Measurements from ENCODE around the gene C6orf89. TPM values are rescaled to one million over a fixed set of nuclear protein-coding genes. Genes with fewer than 3 reads are reported as not detected.

The C6orf89 gene
- total and polyA plus RNA-seq, 4 donors = 42.6 to 69.5 (median 50.4) TPM

GRCh38 chr6:36904114-36904513, 18.4 kb downstream of the C6orf89 start:
- H3K4me3 ChIP-seq (ENCODE audit: low read depth, low read length) = no peak overlapping the region
- no peaks in the 10 kb centered on the region for H3K27me3 ChIP-seq (ENCODE audit: control insufficient read depth, insufficient read depth, low read length)
- DNase-seq (ENCODE audit: low read depth in 4 of 6, low spot score in 6 of 6) = no peak
- H3K27ac ChIP-seq (ENCODE audit: low read depth, low read length) = no peak overlapping the region
- no peaks in the 10 kb centered on the region for H3K9me3 ChIP-seq (ENCODE audit: control insufficient read depth, insufficient read depth, low read length)
- peaks cover 14% of the 10 kb centered on the region for H3K4me1 ChIP-seq (ENCODE audit: control insufficient read depth, insufficient read depth, low read length)
- whole genome bisulfite sequencing (ENCODE audit: insufficient coverage) = 90% methylated on average over 1 of the region's 4 CpGs
- peaks cover 23% of the 10 kb centered on the region for H3K36me3 ChIP-seq (ENCODE audit: control insufficient read depth, insufficient read depth, low read length)

GRCh38 chr6:36904851-36905393, 19.2 kb downstream of the C6orf89 start:
- Histone ChIP-seq H3K27me3 (ENCODE audit: control insufficient read depth, insufficient read depth, low read length) (no peaks in the 10 kb centered on the region), H3K27ac (ENCODE audit: low read depth, low read length) (no peak overlapping the region), H3K9me3 (ENCODE audit: control insufficient read depth, insufficient read depth, low read length) (no peaks in the 10 kb centered on the region), H3K36me3 (ENCODE audit: control insufficient read depth, insufficient read depth, low read length) (peaks cover 20% of the 10 kb centered on the region), H3K4me1 (ENCODE audit: control insufficient read depth, insufficient read depth, low read length) (peaks cover 14% of the 10 kb centered on the region), H3K4me3 (ENCODE audit: low read depth, low read length) (no peak overlapping the region)
- DNase-seq (ENCODE audit: low read depth in 4 of 6, low spot score in 6 of 6) = no peak
- WGBS (ENCODE audit: insufficient coverage) = 96% methylated on average over 3 of the region's 5 CpGs

- Histone ChIP-seq H3K4me3 (ENCODE audit: low read depth, low read length) (no peak overlapping the region), H3K36me3 (ENCODE audit: control insufficient read depth, insufficient read depth, low read length) (peaks cover 18% of the 10 kb centered on the region), H3K27me3 (ENCODE audit: control insufficient read depth, insufficient read depth, low read length) (no peaks in the 10 kb centered on the region), H3K27ac (ENCODE audit: low read depth, low read length) (peak overlapping the region; percentile 78), H3K9me3 (ENCODE audit: control insufficient read depth, insufficient read depth, low read length) (no peaks in the 10 kb centered on the region), H3K4me1 (ENCODE audit: control insufficient read depth, insufficient read depth, low read length) (peaks cover 14% of the 10 kb centered on the region)
- WGBS (ENCODE audit: insufficient coverage) = 67% methylated on average over 1 of the region's 2 CpGs
- DNase-seq (ENCODE audit: low read depth in 4 of 6, low spot score in 6 of 6) = peak in 4 of 6 donors; percentile 54 to 90 (median 77)
Measured at GRCh38 chr6:36906539-36907325, 21.0 kb downstream of the C6orf89 start.

GRCh38 chr6:36907781-36908180, 22.0 kb downstream of the C6orf89 start:
- peak in 5 of 6 donors; percentile 52 to 91 (median 58) for DNase-seq (ENCODE audit: low read depth in 4 of 6, low spot score in 6 of 6)
- peaks cover 20% of the 10 kb centered on the region for H3K36me3 ChIP-seq (ENCODE audit: control insufficient read depth, insufficient read depth, low read length)
- H3K27me3 ChIP-seq (ENCODE audit: control insufficient read depth, insufficient read depth, low read length) = no peaks in the 10 kb centered on the region
- peak overlapping the region; percentile 78 for H3K27ac ChIP-seq (ENCODE audit: low read depth, low read length)
- H3K4me3 ChIP-seq (ENCODE audit: low read depth, low read length) = no peak overlapping the region
- peaks cover 14% of the 10 kb centered on the region for H3K4me1 ChIP-seq (ENCODE audit: control insufficient read depth, insufficient read depth, low read length)
- WGBS (ENCODE audit: insufficient coverage) = 25% methylated on average over 3 of the region's 5 CpGs
- no peaks in the 10 kb centered on the region for H3K9me3 ChIP-seq (ENCODE audit: control insufficient read depth, insufficient read depth, low read length)

GRCh38 chr6:36908747-36909146, 23.0 kb downstream of the C6orf89 start:
- peaks cover 18% of the 10 kb centered on the region for H3K36me3 ChIP-seq (ENCODE audit: control insufficient read depth, insufficient read depth, low read length)
- no peak overlapping the region for H3K4me3 ChIP-seq (ENCODE audit: low read depth, low read length)
- no peaks in the 10 kb centered on the region for H3K27me3 ChIP-seq (ENCODE audit: control insufficient read depth, insufficient read depth, low read length)
- peaks cover 14% of the 10 kb centered on the region for H3K4me1 ChIP-seq (ENCODE audit: control insufficient read depth, insufficient read depth, low read length)
- 70% methylated on average over 2 of the region's 2 CpGs for WGBS (ENCODE audit: insufficient coverage)
- DNase-seq (ENCODE audit: low read depth in 4 of 6, low spot score in 6 of 6) = no peak
- no peaks in the 10 kb centered on the region for H3K9me3 ChIP-seq (ENCODE audit: control insufficient read depth, insufficient read depth, low read length)
- H3K27ac ChIP-seq (ENCODE audit: low read depth, low read length) = no peak overlapping the region

- no peaks in the 10 kb centered on the region for H3K9me3 ChIP-seq (ENCODE audit: control insufficient read depth, insufficient read depth, low read length)
- peaks cover 6% of the 10 kb centered on the region for H3K4me1 ChIP-seq (ENCODE audit: control insufficient read depth, insufficient read depth, low read length)
- H3K27ac ChIP-seq (ENCODE audit: low read depth, low read length) = no peak overlapping the region
- no peaks in the 10 kb centered on the region for H3K27me3 ChIP-seq (ENCODE audit: control insufficient read depth, insufficient read depth, low read length)
- WGBS (ENCODE audit: insufficient coverage) = 81% methylated on average over 2 of the region's 4 CpGs
- no peak overlapping the region for H3K4me3 ChIP-seq (ENCODE audit: low read depth, low read length)
- peaks cover 37% of the 10 kb centered on the region for H3K36me3 ChIP-seq (ENCODE audit: control insufficient read depth, insufficient read depth, low read length)
- no peak for DNase-seq (ENCODE audit: low read depth in 4 of 6, low spot score in 6 of 6)
Measured at GRCh38 chr6:36912030-36912454, 26.3 kb downstream of the C6orf89 start.

GRCh38 chr6:36912586-36912985, 26.8 kb downstream of the C6orf89 start:
- no peaks in the 10 kb centered on the region for H3K27me3 ChIP-seq (ENCODE audit: control insufficient read depth, insufficient read depth, low read length)
- WGBS (ENCODE audit: insufficient coverage) = 67% methylated on average over 3 of the region's 8 CpGs
- peak overlapping the region; percentile 0 for H3K27ac ChIP-seq (ENCODE audit: low read depth, low read length)
- H3K36me3 ChIP-seq (ENCODE audit: control insufficient read depth, insufficient read depth, low read length) = peaks cover 38% of the 10 kb centered on the region
- DNase-seq (ENCODE audit: low read depth in 4 of 6, low spot score in 6 of 6) = no peak
- H3K9me3 ChIP-seq (ENCODE audit: control insufficient read depth, insufficient read depth, low read length) = no peaks in the 10 kb centered on the region
- H3K4me1 ChIP-seq (ENCODE audit: control insufficient read depth, insufficient read depth, low read length) = peaks cover 6% of the 10 kb centered on the region
- H3K4me3 ChIP-seq (ENCODE audit: low read depth, low read length) = no peak overlapping the region

GRCh38 chr6:36913082-36913481, 27.3 kb downstream of the C6orf89 start:
- no peaks in the 10 kb centered on the region for H3K27me3 ChIP-seq (ENCODE audit: control insufficient read depth, insufficient read depth, low read length)
- WGBS (ENCODE audit: insufficient coverage) = 70% methylated on average over 2 of the region's 4 CpGs
- DNase-seq (ENCODE audit: low read depth in 4 of 6, low spot score in 6 of 6) = no peak
- H3K27ac ChIP-seq (ENCODE audit: low read depth, low read length) = peak overlapping the region; percentile 0
- no peak overlapping the region for H3K4me3 ChIP-seq (ENCODE audit: low read depth, low read length)
- H3K4me1 ChIP-seq (ENCODE audit: control insufficient read depth, insufficient read depth, low read length) = peaks cover 4% of the 10 kb centered on the region
- H3K36me3 ChIP-seq (ENCODE audit: control insufficient read depth, insufficient read depth, low read length) = peaks cover 43% of the 10 kb centered on the region
- no peaks in the 10 kb centered on the region for H3K9me3 ChIP-seq (ENCODE audit: control insufficient read depth, insufficient read depth, low read length)

- peaks cover 51% of the 10 kb centered on the region for H3K36me3 ChIP-seq (ENCODE audit: control insufficient read depth, insufficient read depth, low read length)
- H3K9me3 ChIP-seq (ENCODE audit: control insufficient read depth, insufficient read depth, low read length) = no peaks in the 10 kb centered on the region
- H3K4me3 ChIP-seq (ENCODE audit: low read depth, low read length) = no peak overlapping the region
- no peak for DNase-seq (ENCODE audit: low read depth in 4 of 6, low spot score in 6 of 6)
- WGBS (ENCODE audit: insufficient coverage) = 55% methylated on average over 9 of the region's 10 CpGs
- H3K27ac ChIP-seq (ENCODE audit: low read depth, low read length) = no peak overlapping the region
- H3K27me3 ChIP-seq (ENCODE audit: control insufficient read depth, insufficient read depth, low read length) = no peaks in the 10 kb centered on the region
- H3K4me1 ChIP-seq (ENCODE audit: control insufficient read depth, insufficient read depth, low read length) = peaks cover 3% of the 10 kb centered on the region
Measured at GRCh38 chr6:36914227-36914794, 28.6 kb downstream of the C6orf89 start.
